Osteoblast (primary cell): ENCODE data around the gene SPNS3. TPM values are rescaled to one million over a fixed set of nuclear protein-coding genes. Genes with fewer than 3 reads are reported as not detected.

Source experiments
- DNase-seq: peaks from one replicate; pipeline ENCODE4 v3.0.0; 2011; ENCODE audit warnings: low spot score, mixed read lengths; ENCODE audit not compliant: insufficient read length; ENCODE audit errors: missing footprints
- H2AFZ ChIP-seq: 2 replicates; pipeline ENCODE4 v1.6.0; 2011; ENCODE audit warnings: mild to moderate bottlenecking, low read length
- H3K27ac ChIP-seq: 2 replicates; pipeline ENCODE4 v1.5.1; 2011; ENCODE audit warnings: mild to moderate bottlenecking, low read depth, low read length, moderate library complexity
- H3K27me3 ChIP-seq: 2 replicates; pipeline ENCODE4 v1.6.0; 2012; ENCODE audit warnings: mild to moderate bottlenecking, control low read depth, inconsistent platforms, low read length, moderate library complexity; ENCODE audit not compliant: insufficient read depth
- H3K36me3 ChIP-seq: 2 replicates; pipeline ENCODE4 v1.5.1; 2011; ENCODE audit warnings: mild to moderate bottlenecking, low read length, control low read depth, moderate library complexity; ENCODE audit not compliant: insufficient read depth
- H3K4me1 ChIP-seq: 2 replicates; pipeline ENCODE4 v1.5.1; 2011; ENCODE audit warnings: mild to moderate bottlenecking, low read length, control low read depth, moderate library complexity; ENCODE audit not compliant: insufficient read depth
- H3K4me2 ChIP-seq: 2 replicates; pipeline ENCODE4 v1.6.0; 2011; ENCODE audit warnings: mild to moderate bottlenecking, low read length; ENCODE audit not compliant: insufficient read depth
- H3K4me3 ChIP-seq: fragments of 200-600 bp; sonication (generic); 3 replicates; pipeline ENCODE4 v1.5.1; 2012; ENCODE audit warnings: mild to moderate bottlenecking, low read length, inconsistent platforms; ENCODE audit not compliant: insufficient read depth
- H3K79me2 ChIP-seq: 2 replicates; pipeline ENCODE4 v1.6.0; 2012; ENCODE audit warnings: mild to moderate bottlenecking, low read length, control low read depth, inconsistent platforms; ENCODE audit not compliant: insufficient read depth
- H3K9me3 ChIP-seq: 2 replicates; pipeline ENCODE4 v1.5.1; 2011; ENCODE audit warnings: low read depth, low read length, control low read depth
- H4K20me1 ChIP-seq: 2 replicates; pipeline ENCODE4 v1.6.0; 2012; ENCODE audit warnings: mild to moderate bottlenecking, low read length, control low read depth; ENCODE audit not compliant: insufficient read depth
- CTCF ChIP-seq: IDR thresholded peaks from 2 replicates; pipeline ENCODE4 v1.5.1; 2011; ENCODE audit warnings: mild to moderate bottlenecking, low read depth, low read length, moderate library complexity; ENCODE audit errors: extremely low read depth
- total RNA-seq: library from RNA; depleted of rRNA; stranded (reverse); fragments of >200 nt; gene quantifications from 2 replicates; pipeline ENCODE4 v1.2.3, GENCODE V29; 2012

Gene SPNS3
- total RNA-seq, 1 donor = not detected

- Histone ChIP-seq H3K79me2 (no peaks in the 10 kb centered on the region), H3K36me3 (no peaks in the 10 kb centered on the region), H3K4me3 (no peak overlapping the region), H2AFZ (no peak overlapping the region), H3K4me2 (no peak overlapping the region), H3K27me3 (no peaks in the 10 kb centered on the region), H3K9me3 (no peaks in the 10 kb centered on the region), H3K4me1 (no peaks in the 10 kb centered on the region), H4K20me1 (no peaks in the 10 kb centered on the region), H3K27ac (no peak overlapping the region)
- peak; percentile 77 for DNase-seq
- no peak for TF ChIP-seq CTCF
These were observed 44.6 kb downstream of the SPNS3 start for GRCh38 chr17:4478318-4478830.

- Histone ChIP-seq H3K9me3 (no peaks in the 10 kb centered on the region), H3K27ac (no peak overlapping the region), H3K36me3 (no peaks in the 10 kb centered on the region), H3K4me2 (no peak overlapping the region), H3K4me3 (no peak overlapping the region), H4K20me1 (no peaks in the 10 kb centered on the region), H2AFZ (no peak overlapping the region), H3K27me3 (no peaks in the 10 kb centered on the region), H3K79me2 (no peaks in the 10 kb centered on the region), H3K4me1 (no peaks in the 10 kb centered on the region)
- TF ChIP-seq CTCF = no peak
- DNase-seq = peak; percentile 67
These were observed 45.7 kb downstream of the SPNS3 start for GRCh38 chr17:4479340-4479981.

- no peaks in the 10 kb centered on the region for H3K27me3 ChIP-seq
- no peak overlapping the region for H2AFZ ChIP-seq
- TF ChIP-seq CTCF = no peak
- DNase-seq = peak; percentile 47
- no peaks in the 10 kb centered on the region for H3K9me3 ChIP-seq
- H3K27ac ChIP-seq = no peak overlapping the region
- no peaks in the 10 kb centered on the region for H3K79me2 ChIP-seq
- no peaks in the 10 kb centered on the region for H3K4me1 ChIP-seq
- no peaks in the 10 kb centered on the region for H3K36me3 ChIP-seq
- no peak overlapping the region for H3K4me2 ChIP-seq
- H4K20me1 ChIP-seq = no peaks in the 10 kb centered on the region
- no peak overlapping the region for H3K4me3 ChIP-seq
These were observed 46.4 kb downstream of the SPNS3 start for GRCh38 chr17:4479982-4480751.
